PC-9 (cell line): Measurements from ENCODE around the gene FLYWCH2. TPM values are rescaled to one million over a fixed set of nuclear protein-coding genes. Genes with fewer than 3 reads are reported as not detected.
A peak's percentile ranks its signal among the peaks of the same experiment; 100 is the strongest.

Source experiments
- BruUV-seq: library from RNA; stranded (reverse); fragments of 400-500 nt; replicated peaks from 2 replicates; lab custom pipeline; 2021; lab: Mats Ljungman, UMichigan
- CTCF ChIA-PET: fragments of 300-600 bp; sonication (Branson Sonifier 250); formaldehyde crosslinking; loops from one replicate; lab custom pipeline; 2022; ENCODE audit warnings: antibody characterized with exemption; lab: Charles Lee
- POLR2A ChIA-PET: fragments of 300-600 bp; sonication (Branson Sonifier 250); formaldehyde crosslinking; loops from one replicate; lab custom pipeline; 2022; ENCODE audit warnings: antibody characterized with exemption; ENCODE audit not compliant: unreplicated experiment; lab: Charles Lee
- DNase-seq, 2 experiments: peaks; one replicate each; pipeline versions ENCODE4 v3.0.0 to v3.0.0-alpha.2; 2015 to 2022; ENCODE audit warnings: mixed read lengths in 1 of 2
- H2AFZ ChIP-seq: fragments of 200-600 bp; sonication (generic); 2 replicates; pipeline ENCODE4 v1.8.1; 2017; ENCODE audit warnings: antibody characterized with exemption
- H3F3A ChIP-seq: fragments of 200-600 bp; sonication (generic); 2 replicates; pipeline ENCODE4 v1.8.1; 2017; ENCODE audit warnings: antibody characterized with exemption, mild to moderate bottlenecking, low read depth; ENCODE audit not compliant: insufficient read depth
- H3K27ac ChIP-seq: fragments of 200-600 bp; sonication (generic); 2 replicates; pipeline ENCODE4 v1.6.1; 2016; ENCODE audit warnings: mixed run types
- H3K27me3 ChIP-seq: fragments of 200-600 bp; sonication (generic); 2 replicates; pipeline ENCODE4 v1.6.1; 2016; ENCODE audit warnings: low read depth, mixed run types; ENCODE audit not compliant: insufficient read depth
- H3K36me3 ChIP-seq: fragments of 200-600 bp; sonication (generic); 2 replicates; pipeline ENCODE4 v1.6.1; 2016; ENCODE audit warnings: low read depth, mixed run types
- H3K4me1 ChIP-seq: fragments of 200-600 bp; sonication (generic); replicated peaks from 2 replicates; pipeline ENCODE4 v1.6.1; 2016; ENCODE audit warnings: mixed run types; ENCODE audit not compliant: insufficient read depth
- H3K4me2 ChIP-seq: fragments of 200-600 bp; sonication (generic); 2 replicates; pipeline ENCODE4 v1.6.1; 2017; ENCODE audit warnings: mixed run types
- H3K4me3 ChIP-seq: fragments of 200-600 bp; sonication (generic); 2 replicates; pipeline ENCODE4 v1.6.1; 2016; ENCODE audit warnings: mixed run types
- H3K79me2 ChIP-seq: fragments of 200-600 bp; sonication (generic); 2 replicates; pipeline ENCODE4 v1.6.1; 2017; ENCODE audit warnings: low read depth, mixed run types
- H3K9me2 ChIP-seq: fragments of 200-600 bp; sonication (generic); 2 replicates; pipeline ENCODE4 v1.8.1; 2017; ENCODE audit warnings: mild to moderate bottlenecking; ENCODE audit not compliant: insufficient read depth
- H3K9me3 ChIP-seq: fragments of 200-600 bp; sonication (generic); 2 replicates; pipeline ENCODE4 v1.8.1; 2016; ENCODE audit warnings: low read depth; ENCODE audit not compliant: insufficient read depth
- H4K20me1 ChIP-seq: fragments of 200-600 bp; sonication (generic); 2 replicates; pipeline ENCODE4 v1.8.1; 2017; ENCODE audit not compliant: insufficient read depth
- CTCF ChIP-seq: fragments of 200-600 bp; sonication (generic); conservative IDR thresholded peaks from 2 replicates; pipeline ENCODE4 v1.6.1; 2017; ENCODE audit warnings: mixed run types, antibody characterized with exemption, mild to moderate bottlenecking, moderate library complexity
- EZH2 ChIP-seq: fragments of 200-600 bp; sonication (generic); IDR thresholded peaks from 2 replicates; pipeline ENCODE4 v1.8.0; 2017; ENCODE audit warnings: antibody characterized with exemption, low read depth
- intact Hi-C: fragments of 100-400 bp; cut with micrococcal nuclease; formaldehyde crosslinking; loops from one replicate; pipeline ENCODE4 v1.10.0; 2022; ENCODE audit not compliant: unreplicated experiment
- total RNA-seq: library from RNA; stranded (reverse); gene quantifications from 2 replicates; pipeline ENCODE4 v1.2.3, GENCODE V29; 2021

FLYWCH2 gene
- total RNA-seq, 1 experiment from 2014 or later = 41.5 TPM

DNA sequence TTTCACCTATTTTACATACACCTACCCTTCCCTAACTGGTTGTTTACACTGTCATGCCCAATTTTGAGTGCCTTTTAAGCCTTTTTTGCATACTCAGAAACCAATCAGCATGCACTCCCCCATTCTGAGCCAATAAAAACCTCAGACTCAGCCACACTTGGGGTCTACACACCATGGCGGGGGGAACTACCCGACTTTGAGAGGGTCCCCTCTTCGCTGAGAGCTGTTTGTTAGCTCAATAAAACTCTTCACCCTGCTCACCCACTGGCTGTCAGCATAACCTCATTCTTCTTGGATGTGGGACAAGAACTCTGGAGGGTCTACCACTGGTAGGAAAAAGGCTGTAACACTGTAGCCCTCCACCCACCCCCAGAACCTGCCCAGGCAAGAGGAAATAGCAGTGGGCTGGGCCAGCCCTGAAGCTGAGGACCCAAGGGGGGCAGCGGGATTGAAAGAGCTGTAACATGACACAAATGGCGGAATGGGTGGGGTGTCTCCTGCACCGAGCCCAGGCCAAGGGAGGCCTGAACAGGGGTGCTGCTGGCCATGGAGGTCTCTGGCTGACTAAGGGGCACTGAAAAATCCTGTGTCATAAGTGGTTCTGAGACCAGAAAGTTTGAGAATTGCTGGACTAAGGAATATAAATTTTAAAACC is 3.0 kb upstream of the FLYWCH2 start:
- Histone ChIP-seq H3K4me2 (no peak overlapping the region), H3K4me1 (peaks cover 5% of the 10 kb centered on the region; the same call in 1 of the 2 replicates), H3K9me2 (no peaks in the 10 kb centered on the region), H3K27me3 (no peaks in the 10 kb centered on the region), H2AFZ (no peak overlapping the region), H3K79me2 (peaks cover 8% of the 10 kb centered on the region), H3F3A (peaks cover 9% of the 10 kb centered on the region; the same call in 1 of the 2 replicates), H3K27ac (no peak overlapping the region), H3K36me3 (no peaks in the 10 kb centered on the region), H3K4me3 (no peak overlapping the region), H3K9me3 (no peaks in the 10 kb centered on the region), H4K20me1 (no peaks in the 10 kb centered on the region)
- DNase-seq = no peak
- ChIA-PET POLR2A (interaction anchor here (0.7 to 1.0 kb wide), 2 partner anchors 101 to 140 kb away, joined by 7 read pairs; no protein-coding TSS in a partner anchor), CTCF (no interaction called here)
- intact Hi-C loops = loop anchor here (10.0 kb wide), 1 partner anchor 85 kb away; the partner anchor contains the start of genes KREMEN2 and PAQR4
- no TSS peak for BruUV-seq
- TF ChIP-seq CTCF (no peak), EZH2 (no peak)

DNA sequence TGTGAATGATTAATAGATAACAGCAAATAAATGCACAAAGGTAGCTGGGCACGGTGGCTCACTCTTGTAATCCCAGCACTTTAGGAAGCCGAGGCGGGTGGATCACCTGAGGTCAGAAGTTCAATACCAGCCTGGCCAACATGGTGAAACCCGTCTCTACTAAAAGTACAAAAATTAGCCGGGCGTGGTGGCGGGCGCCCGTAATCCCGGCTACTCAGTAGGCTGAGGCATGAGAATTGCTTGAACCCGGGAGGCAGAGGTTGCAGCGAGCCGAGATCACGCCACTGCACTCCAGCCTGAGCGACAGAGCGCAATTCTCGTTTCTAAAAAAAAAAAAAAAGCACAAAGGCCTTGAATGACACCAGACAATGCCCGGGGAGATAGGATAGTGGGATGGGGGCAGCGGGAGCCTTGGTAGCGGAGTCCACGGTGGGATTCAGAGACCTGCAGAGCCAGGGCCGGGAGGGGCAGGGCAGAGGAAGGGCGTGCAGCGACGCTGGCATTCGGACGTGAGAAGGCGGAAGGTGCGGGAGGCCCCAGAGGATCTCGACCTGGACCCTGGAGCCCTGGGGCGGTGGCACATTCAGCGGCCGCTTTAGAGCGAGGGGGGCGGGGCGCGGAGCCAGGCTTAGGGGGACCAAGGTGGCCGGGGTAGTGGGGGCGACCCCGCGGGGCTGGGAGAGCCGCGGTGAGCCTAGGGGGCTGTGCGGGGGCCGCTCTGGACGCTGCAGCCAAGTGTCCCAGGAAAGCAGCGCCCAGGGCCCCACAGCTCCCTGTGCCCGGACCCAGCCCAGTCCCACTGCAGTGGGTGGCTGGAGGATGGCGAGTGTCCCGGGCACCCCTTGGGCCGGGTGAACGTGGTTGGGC is 999 bp upstream of the FLYWCH2 start:
- Histone ChIP-seq H3K4me3 (peak overlapping the region; percentile 95), H3K27me3 (no peaks in the 10 kb centered on the region), H4K20me1 (no peaks in the 10 kb centered on the region), H3K9me2 (no peaks in the 10 kb centered on the region), H3K79me2 (peaks cover 13% of the 10 kb centered on the region), H3K4me2 (peak overlapping the region; percentile 86), H2AFZ (peak overlapping the region; percentile 85), H3K4me1 (peaks cover 5% of the 10 kb centered on the region; the same call in 1 of the 2 replicates), H3F3A (peaks cover 16% of the 10 kb centered on the region), H3K36me3 (no peaks in the 10 kb centered on the region), H3K9me3 (no peaks in the 10 kb centered on the region), H3K27ac (no peak overlapping the region)
- ChIA-PET CTCF (interaction anchor here (0.9 to 1.2 kb wide), 6 partner anchors 9 to 130 kb away, joined by 3 to 5 read pairs (median 4); no protein-coding TSS in a partner anchor), POLR2A (interaction anchor here (0.6 to 1.6 kb wide), 5 partner anchors 23 to 1496 kb away, joined by 3 to 16 read pairs (median 12); partner anchors contain the start of genes FLYWCH1 and KCTD5)
- intact Hi-C loops = loop anchor here (10.0 kb wide), 1 partner anchor 83 kb away; the partner anchor contains the start of genes KREMEN2 and PAQR4
- BruUV-seq = no TSS peak
- DNase-seq = peak in 1 of 2 experiments; percentile 58
- TF ChIP-seq EZH2 (no peak), CTCF (no peak)

- intact Hi-C loops = loop anchor here (1.0 to 10.0 kb wide), 2 partner anchors 21 to 81 kb away; partner anchors contain the start of genes KREMEN2 and PAQR4
- no peaks in the 10 kb centered on the region for H3K27me3 ChIP-seq
- peak overlapping the region; percentile 95 for H2AFZ ChIP-seq
Measured at GRCh38 chr16:2883458-2883908, 468 bp downstream of the FLYWCH2 start.

More at GRCh38 chr16:2883458-2883908, 468 bp downstream of the FLYWCH2 start:
- TF ChIP-seq CTCF = no peak
- no peak for TF ChIP-seq EZH2
- POLR2A ChIA-PET = interaction anchor here (0.5 to 1.6 kb wide), 6 partner anchors 22 to 332 kb away, joined by 6 to 16 read pairs (median 12); partner anchors contain the start of genes FLYWCH1 and KCTD5
- Histone ChIP-seq H3K9me2 (no peaks in the 10 kb centered on the region), H3K4me2 (peak overlapping the region; percentile 98), H3K9me3 (no peaks in the 10 kb centered on the region), H3K36me3 (no peaks in the 10 kb centered on the region), H3K4me1 (peaks cover 5% of the 10 kb centered on the region; the same call in 1 of the 2 replicates), H4K20me1 (no peaks in the 10 kb centered on the region), H3K79me2 (peaks cover 13% of the 10 kb centered on the region), H3K27ac (no peak overlapping the region), H3F3A (peaks cover 19% of the 10 kb centered on the region), H3K4me3 (peak overlapping the region; percentile 95)
- peak in 1 of 2 experiments; percentile 22 for DNase-seq
- BruUV-seq = TSS peak; percentile 35
- CTCF ChIA-PET = interaction anchor here (1.0 to 1.2 kb wide), 3 partner anchors 15 to 129 kb away, joined by 3 to 5 read pairs (median 3); no protein-coding TSS in a partner anchor
